Neural progenitor cell (in vitro differentiated cells): Measurements from ENCODE around the gene PGPEP1.

ENCODE experiments used
- CTCF ChIP-seq: fragments of 200-600 bp; sonication (generic); IDR thresholded peaks from 2 replicates; pipeline ENCODE4 v1.5.1; 2017; ENCODE audit warnings: antibody characterized with exemption, mild to moderate bottlenecking
- EZH2 ChIP-seq: fragments of 200-600 bp; sonication (generic); IDR thresholded peaks from 2 replicates; pipeline ENCODE4 v1.6.1; 2017; ENCODE audit warnings: antibody characterized with exemption, mild to moderate bottlenecking, moderate library complexity
- EZH2phosphoT487 ChIP-seq: fragments of 200-600 bp; sonication (generic); IDR thresholded peaks from 2 replicates; pipeline ENCODE4 v1.6.1; 2017; ENCODE audit warnings: antibody characterized with exemption

GRCh38 chr19:18310118-18310909 is 30.1 kb upstream of the PGPEP1 start:
- TF ChIP-seq EZH2: no peak
- TF ChIP-seq CTCF: no peak
- TF ChIP-seq EZH2phosphoT487: no peak
